Astrocyte (in vitro differentiated cells and primary cell): ENCODE data around the gene NRF1.

Experiments
- EZH2 ChIP-seq: IDR thresholded peaks from 2 replicates; pipeline ENCODE4 v1.6.1; 2012; ENCODE audit warnings: mild to moderate bottlenecking, low read length, inconsistent platforms; ENCODE audit not compliant: insufficient read depth
- TF ChIP-seq, protein P1 (sequence below): IDR thresholded peaks from 2 replicates; pipeline ENCODE4 v1.5.1; 2011; ENCODE audit warnings: low read depth, mild to moderate bottlenecking, inconsistent platforms, low read length, moderate library complexity; ENCODE audit not compliant: insufficient read depth

DNA sequence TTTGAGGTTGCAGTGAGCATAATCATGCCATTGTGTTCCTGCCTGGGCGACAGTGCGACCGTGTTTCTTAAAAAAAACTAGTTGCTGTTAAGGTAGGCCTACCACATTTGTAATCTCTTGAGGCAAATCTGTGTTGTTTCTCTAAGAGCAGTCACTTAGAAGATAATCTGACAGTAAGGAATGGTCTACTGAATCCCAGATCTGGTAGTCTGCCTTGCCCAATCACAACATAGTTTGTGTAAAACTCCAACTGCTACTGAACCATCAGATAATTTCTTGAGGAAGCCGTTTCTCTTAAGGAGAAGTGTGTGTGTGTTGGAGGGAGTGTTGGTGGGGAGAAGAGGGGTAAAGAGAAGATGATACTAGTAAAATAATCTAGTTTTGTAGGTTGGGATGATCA, 5.0 kb downstream of the NRF1 start:
- TF ChIP-seq, protein P1, sequence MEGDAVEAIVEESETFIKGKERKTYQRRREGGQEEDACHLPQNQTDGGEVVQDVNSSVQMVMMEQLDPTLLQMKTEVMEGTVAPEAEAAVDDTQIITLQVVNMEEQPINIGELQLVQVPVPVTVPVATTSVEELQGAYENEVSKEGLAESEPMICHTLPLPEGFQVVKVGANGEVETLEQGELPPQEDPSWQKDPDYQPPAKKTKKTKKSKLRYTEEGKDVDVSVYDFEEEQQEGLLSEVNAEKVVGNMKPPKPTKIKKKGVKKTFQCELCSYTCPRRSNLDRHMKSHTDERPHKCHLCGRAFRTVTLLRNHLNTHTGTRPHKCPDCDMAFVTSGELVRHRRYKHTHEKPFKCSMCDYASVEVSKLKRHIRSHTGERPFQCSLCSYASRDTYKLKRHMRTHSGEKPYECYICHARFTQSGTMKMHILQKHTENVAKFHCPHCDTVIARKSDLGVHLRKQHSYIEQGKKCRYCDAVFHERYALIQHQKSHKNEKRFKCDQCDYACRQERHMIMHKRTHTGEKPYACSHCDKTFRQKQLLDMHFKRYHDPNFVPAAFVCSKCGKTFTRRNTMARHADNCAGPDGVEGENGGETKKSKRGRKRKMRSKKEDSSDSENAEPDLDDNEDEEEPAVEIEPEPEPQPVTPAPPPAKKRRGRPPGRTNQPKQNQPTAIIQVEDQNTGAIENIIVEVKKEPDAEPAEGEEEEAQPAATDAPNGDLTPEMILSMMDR = no peak
- no peak for TF ChIP-seq EZH2
